Gastrocnemius medialis (tissue), 4 donors: ENCODE measurements around the gene KDM4B. TPM values are rescaled to one million over a fixed set of nuclear protein-coding genes. Genes with fewer than 3 reads are reported as not detected.

Experiments
- ATAC-seq, 2 donors: fragments of 150-250 bp; one replicate each; pipeline ENCODE4 v1.9.1; 2016
- DNase-seq, 2 donors: peaks; one replicate each; pipeline ENCODE4 v3.0.0-alpha.2; 2019
- H3K27ac ChIP-seq, 4 donors: fragments of 200-600 bp; sonication (generic); 1 replicate in 1 of 4; 2 replicates in 3 of 4; pipeline ENCODE4 v1.5.1; 2016 to 2018; ENCODE audit warnings: mild to moderate bottlenecking in 2 of 4, moderate library complexity in 1 of 4
- H3K27me3 ChIP-seq, 3 donors: fragments of 200-600 bp; sonication (generic) in 2 of 3; 1 replicate in 1 of 3; 2 replicates in 2 of 3; pipeline versions ENCODE4 v1.5.1 to v1.6.0; 2016 to 2019; ENCODE audit warnings: mild to moderate bottlenecking in 1 of 3, moderate library complexity in 1 of 3
- H3K36me3 ChIP-seq, 2 donors: fragments of 200-600 bp; sonication (generic) in 1 of 2; one replicate each; pipeline ENCODE4 v1.5.1; 2017 to 2018
- H3K4me1 ChIP-seq, 2 donors: fragments of 200-600 bp; sonication (generic) in 1 of 2; one replicate each; pipeline ENCODE4 v1.5.1; 2016 to 2017; ENCODE audit warnings: mild to moderate bottlenecking in 2 of 2
- H3K4me3 ChIP-seq, 4 donors: fragments of 200-600 bp; sonication (generic) in 3 of 4; 1 replicate in 1 of 4; 2 replicates in 3 of 4; pipeline ENCODE4 v1.5.1; 2016 to 2019; ENCODE audit warnings: mild to moderate bottlenecking in 2 of 4
- H3K9me3 ChIP-seq, 3 donors: fragments of 200-600 bp; sonication (generic) in 2 of 3; 1 replicate in 1 of 3; 2 replicates in 2 of 3; pipeline ENCODE4 v1.5.1; 2016 to 2019
- CTCF ChIP-seq, 5 experiments: fragments of 450-650 bp in 3 of 5; fragments of 200-600 bp in 2 of 5; sonication (generic) in 2 of 5; IDR thresholded peaks in 4 of 5; conservative IDR thresholded peaks in 1 of 5; 1 replicate in 4 of 5; 2 replicates in 1 of 5; pipeline ENCODE4 v1.5.1; 2016 to 2019; ENCODE audit warnings: antibody characterized with exemption in 5 of 5, mild to moderate bottlenecking in 3 of 5, moderate library complexity in 3 of 5
- POLR2A ChIP-seq, 2 donors: fragments of 450-650 bp; IDR thresholded peaks; one replicate each; pipeline ENCODE4 v1.6.1; 2017; ENCODE audit warnings: antibody characterized with exemption in 2 of 2, mild to moderate bottlenecking in 2 of 2, moderate library complexity in 2 of 2
- in situ Hi-C, 4 donors: fragments of 200-750 bp; cut with MboI; loops; one replicate each; pipeline versions ENCODE4 v1.15.0 to v1.8.0; 2017; ENCODE audit warnings: low sequenced_read_pairs in 4 of 4
- intact Hi-C: fragments of 100-400 bp; cut with DNase I; formaldehyde crosslinking; loops from one replicate; pipeline ENCODE4 v1.15.1; 2023; ENCODE audit warnings: low total_unique reads
- total RNA-seq, 4 donors: library from RNA; depleted of rRNA; stranded (reverse); fragments of >200 nt; gene quantifications; one replicate each; pipeline versions ENCODE4 v1.1.0 to v1.2.3, GENCODE V29; 2016

Gene KDM4B
- total RNA-seq, 4 donors from 2014 or later, result 40.9 to 61.4 (median 46.4) TPM

GRCh38 chr19:5109560-5109959 lies 140.6 kb downstream of the KDM4B start:
- peaks cover 0 to 30% of the 10 kb centered on the region in 2 donors for H3K36me3 ChIP-seq
- H3K9me3 ChIP-seq, result no peaks in the 10 kb centered on the region

GRCh38 chr19:5110546-5110945 lies 141.6 kb downstream of the KDM4B start:
- in situ Hi-C loops, result no loop called here
- intact Hi-C loops, result no loop called here
- no peak overlapping the region for H3K4me3 ChIP-seq
- H3K9me3 ChIP-seq, result no peaks in the 10 kb centered on the region
- H3K36me3 ChIP-seq, result peaks cover 0 to 30% of the 10 kb centered on the region in 2 donors
- H3K27me3 ChIP-seq, result no peaks in the 10 kb centered on the region
- no peak for TF ChIP-seq CTCF (IDR thresholded peaks at IDR 0.05 in 4 of 5, conservative IDR thresholded peaks at IDR 0.05 in 1 of 5)
- TF ChIP-seq POLR2A (IDR thresholded peaks at IDR 0.05), result no peak
- peaks cover 0 to 3% of the 10 kb centered on the region in 2 donors for H3K4me1 ChIP-seq
- ATAC-seq (no peak), DNase-seq (no peak)
- no peak overlapping the region for H3K27ac ChIP-seq

More at GRCh38 chr19:5109560-5109959, 140.6 kb downstream of the KDM4B start:
- DNase-seq, result no peak
- Histone ChIP-seq H3K27ac (no peak overlapping the region), H3K4me3 (no peak overlapping the region), H3K4me1 (peaks cover 7 to 13% of the 10 kb centered on the region in 2 donors), H3K27me3 (no peaks in the 10 kb centered on the region)
- in situ Hi-C loops, result no loop called here
- intact Hi-C loops, result no loop called here
- no peak for ATAC-seq
- TF ChIP-seq CTCF (IDR thresholded peaks at IDR 0.05 in 4 of 5, conservative IDR thresholded peaks at IDR 0.05 in 1 of 5) (no peak), POLR2A (IDR thresholded peaks at IDR 0.05) (no peak)

- ATAC-seq, result no peak
- no peak for DNase-seq
- Histone ChIP-seq H3K9me3 (no peaks in the 10 kb centered on the region), H3K27ac (no peak overlapping the region), H3K27me3 (no peaks in the 10 kb centered on the region), H3K4me1 (no peaks in the 10 kb centered on the region), H3K36me3 (peaks cover 0 to 30% of the 10 kb centered on the region in 2 donors), H3K4me3 (no peak overlapping the region)
- intact Hi-C loops, result no loop called here
- in situ Hi-C loops, result no loop called here
- TF ChIP-seq POLR2A (IDR thresholded peaks at IDR 0.05), result no peak
- TF ChIP-seq CTCF (IDR thresholded peaks at IDR 0.05 in 4 of 5, conservative IDR thresholded peaks at IDR 0.05 in 1 of 5), result no peak
These were observed 142.1 kb downstream of the KDM4B start for GRCh38 chr19:5111051-5111450.

GRCh38 chr19:5112175-5112574 lies 143.3 kb downstream of the KDM4B start:
- Histone ChIP-seq H3K9me3 (no peaks in the 10 kb centered on the region), H3K4me1 (no peaks in the 10 kb centered on the region), H3K36me3 (peaks cover 0 to 30% of the 10 kb centered on the region in 2 donors), H3K27ac (no peak overlapping the region), H3K4me3 (no peak overlapping the region), H3K27me3 (no peaks in the 10 kb centered on the region)
- TF ChIP-seq CTCF (IDR thresholded peaks at IDR 0.05 in 4 of 5, conservative IDR thresholded peaks at IDR 0.05 in 1 of 5) (no peak), POLR2A (IDR thresholded peaks at IDR 0.05) (no peak)
- intact Hi-C loops (no loop called here), in situ Hi-C loops (no loop called here)
- ATAC-seq (no peak), DNase-seq (no peak)
